Measurements from ENCODE around the gene MTMR8. TPM values are rescaled to one million over a fixed set of nuclear protein-coding genes. Genes with fewer than 3 reads are reported as not detected.

Gene MTMR8
- total RNA-seq, 2 donors from 2014 or later, result 6.4 to 6.8 TPM

DNA sequence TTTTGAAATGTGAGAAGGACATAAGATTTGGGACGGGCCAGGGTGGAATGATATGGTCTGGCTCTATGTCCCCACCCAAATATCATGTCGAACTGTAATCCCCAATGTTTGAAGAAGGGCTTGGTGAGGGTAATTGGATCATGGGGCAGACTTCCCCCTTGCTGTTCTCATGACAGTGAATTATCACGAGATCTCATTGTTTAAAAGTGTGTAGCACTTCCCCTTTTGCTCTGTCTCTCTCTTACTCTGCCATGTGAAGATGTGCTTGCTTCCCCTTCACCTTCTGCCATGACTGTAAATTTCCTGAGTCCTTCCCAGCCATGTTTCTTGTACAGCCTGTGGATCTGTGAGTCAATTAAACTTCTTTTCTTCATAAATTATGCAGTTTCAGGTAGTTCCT, 17.5 kb downstream of the MTMR8 start:
- DNase-seq (ENCODE audit: low spot score) (no peak), ATAC-seq (no peak)
- Mint-ChIP-seq H3K27me3 (peaks cover 0 to 2% of the 10 kb centered on the region in 2 donors), H3K9me3 (peaks cover 10% of the 10 kb centered on the region), H3K4me1 (ENCODE audit: low read depth in 2 of 2) (peaks cover 0 to 7% of the 10 kb centered on the region in 2 donors), H3K4me3 (no peak overlapping the region), H3K36me3 (peaks cover 19% of the 10 kb centered on the region), H3K27ac (no peak overlapping the region)

DNA sequence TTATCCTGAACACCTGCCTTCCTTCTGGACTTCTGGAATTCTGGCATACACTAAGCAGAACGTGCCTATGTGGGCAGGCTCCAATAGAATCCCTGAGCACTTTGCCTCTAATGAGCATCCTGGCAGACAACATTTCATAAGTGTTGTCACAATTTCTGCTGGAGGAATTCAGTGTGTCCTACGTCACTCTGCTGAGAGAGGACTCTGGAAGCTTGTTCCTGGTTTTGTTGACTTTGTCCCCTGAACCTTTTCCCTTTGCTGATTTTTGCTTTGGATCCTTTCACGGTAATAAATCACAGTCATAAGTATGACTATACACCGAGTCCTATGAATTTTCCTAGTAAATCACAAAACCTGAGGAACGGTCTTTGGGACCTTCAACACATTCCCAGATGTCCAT, 43.2 kb downstream of the MTMR8 start:
- H3K27ac Mint-ChIP-seq, result no peak overlapping the region
- no peak overlapping the region for H3K4me3 Mint-ChIP-seq
- no peaks in the 10 kb centered on the region for H3K27me3 Mint-ChIP-seq
- ATAC-seq (no peak), DNase-seq (ENCODE audit: low spot score) (no peak)
- H3K9me3 Mint-ChIP-seq, result no peaks in the 10 kb centered on the region
- peaks cover 9 to 17% of the 10 kb centered on the region in 2 donors for H3K4me1 Mint-ChIP-seq (ENCODE audit: low read depth in 2 of 2)
- peaks cover 12% of the 10 kb centered on the region for H3K36me3 Mint-ChIP-seq

DNA sequence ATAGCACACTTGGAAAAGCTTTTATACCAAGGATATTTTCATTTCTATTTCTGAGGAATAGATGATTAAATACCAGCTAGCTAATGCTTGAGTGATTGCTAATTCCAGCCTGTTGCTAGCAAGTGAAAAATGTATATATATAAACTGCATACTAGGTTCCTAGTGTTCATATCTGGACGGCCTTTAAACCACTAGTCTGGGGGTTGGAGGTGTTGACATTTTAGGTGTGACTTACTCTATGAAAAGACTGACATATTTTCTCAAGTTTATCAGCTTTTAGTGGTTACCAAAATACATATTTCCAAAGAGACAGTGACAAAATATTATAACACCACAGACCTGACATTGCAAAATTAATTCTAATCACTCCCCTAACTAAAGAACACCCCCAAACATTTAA, 44.7 kb downstream of the MTMR8 start:
- Mint-ChIP-seq H3K27me3 (no peaks in the 10 kb centered on the region), H3K27ac (no peak overlapping the region), H3K4me1 (ENCODE audit: low read depth in 2 of 2) (peaks cover 9 to 17% of the 10 kb centered on the region in 2 donors), H3K9me3 (no peaks in the 10 kb centered on the region), H3K36me3 (peaks cover 12% of the 10 kb centered on the region), H3K4me3 (no peak overlapping the region)
- DNase-seq (ENCODE audit: low spot score) (no peak), ATAC-seq (no peak)

DNA sequence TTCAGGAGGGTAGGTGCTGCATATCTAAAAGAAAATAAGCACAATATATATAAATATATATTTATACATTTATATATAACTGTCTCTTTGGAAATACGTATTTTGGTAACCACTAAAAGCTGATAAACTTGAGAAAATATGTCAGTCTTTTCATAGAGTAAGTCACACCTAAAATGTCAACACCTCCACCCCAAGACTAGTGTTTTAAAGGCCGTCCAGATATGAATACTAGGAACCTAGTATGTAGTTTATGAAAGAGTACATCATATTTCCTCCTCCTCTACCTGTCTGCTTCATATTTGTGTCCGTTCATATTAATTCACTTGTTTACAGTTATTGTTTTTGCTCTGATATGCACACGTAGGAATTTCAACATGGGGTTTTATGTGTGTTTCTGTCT, 45.2 kb downstream of the MTMR8 start:
- DNase-seq (ENCODE audit: low spot score), result no peak
- no peak overlapping the region for H3K27ac Mint-ChIP-seq
- H3K36me3 Mint-ChIP-seq, result peaks cover 12% of the 10 kb centered on the region
- no peak for ATAC-seq
- H3K9me3 Mint-ChIP-seq, result no peaks in the 10 kb centered on the region
- H3K4me1 Mint-ChIP-seq (ENCODE audit: low read depth in 2 of 2), result peaks cover 9 to 17% of the 10 kb centered on the region in 2 donors
- no peaks in the 10 kb centered on the region for H3K27me3 Mint-ChIP-seq
- H3K4me3 Mint-ChIP-seq, result no peak overlapping the region

DNA sequence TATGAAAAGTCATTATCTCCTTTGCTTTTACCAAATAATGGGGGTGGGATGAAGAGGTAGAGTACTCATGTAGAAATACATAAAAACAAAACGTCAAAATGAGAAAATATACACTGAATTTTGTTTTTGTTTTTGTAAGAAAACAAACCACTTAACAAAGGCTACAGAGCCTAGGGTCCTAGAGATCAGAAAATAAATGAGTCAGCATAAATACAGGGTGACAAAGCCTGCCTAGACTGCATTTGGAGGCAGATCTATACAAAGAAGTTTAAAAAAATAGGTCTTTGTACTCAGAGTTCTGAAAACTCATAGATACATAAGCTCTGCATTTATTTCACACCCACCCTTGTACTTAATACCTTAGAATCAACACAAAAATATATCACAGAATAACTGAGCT, 52.4 kb downstream of the MTMR8 start:
- ATAC-seq, result no peak
- peaks cover 0 to 3% of the 10 kb centered on the region in 2 donors for H3K27me3 Mint-ChIP-seq
- H3K4me3 Mint-ChIP-seq, result no peak overlapping the region
- no peak overlapping the region for H3K27ac Mint-ChIP-seq
- peaks cover 9% of the 10 kb centered on the region for H3K36me3 Mint-ChIP-seq
- no peaks in the 10 kb centered on the region for H3K4me1 Mint-ChIP-seq (ENCODE audit: low read depth in 2 of 2)
- no peak for DNase-seq (ENCODE audit: low spot score)
- no peaks in the 10 kb centered on the region for H3K9me3 Mint-ChIP-seq

DNA sequence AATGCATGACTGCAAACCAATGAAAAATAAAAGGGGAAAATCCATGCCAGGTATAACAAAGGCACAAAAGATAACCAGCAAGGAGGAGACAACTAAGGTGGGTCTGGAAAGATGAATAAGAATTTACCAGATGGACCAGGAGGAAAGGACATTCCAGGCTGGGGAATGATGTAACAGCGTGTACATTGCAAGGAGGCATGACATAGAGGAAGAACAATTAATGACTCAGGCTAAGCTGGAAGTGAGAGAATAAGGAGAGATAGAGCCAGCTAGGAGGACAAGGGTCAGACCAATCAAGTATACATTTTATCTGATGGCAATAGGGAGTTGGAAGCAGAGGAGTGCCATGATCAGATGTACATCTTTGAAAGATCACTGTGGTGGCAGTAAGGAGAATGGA, 57.0 kb downstream of the MTMR8 start:
- H3K4me1 Mint-ChIP-seq (ENCODE audit: low read depth in 2 of 2), result no peaks in the 10 kb centered on the region
- H3K4me3 Mint-ChIP-seq, result no peak overlapping the region
- H3K27ac Mint-ChIP-seq, result no peak overlapping the region
- no peaks in the 10 kb centered on the region for H3K9me3 Mint-ChIP-seq
- H3K27me3 Mint-ChIP-seq, result peaks cover 0 to 3% of the 10 kb centered on the region in 2 donors
- peaks cover 9% of the 10 kb centered on the region for H3K36me3 Mint-ChIP-seq
- no peak for DNase-seq (ENCODE audit: low spot score)
- no peak for ATAC-seq

DNA sequence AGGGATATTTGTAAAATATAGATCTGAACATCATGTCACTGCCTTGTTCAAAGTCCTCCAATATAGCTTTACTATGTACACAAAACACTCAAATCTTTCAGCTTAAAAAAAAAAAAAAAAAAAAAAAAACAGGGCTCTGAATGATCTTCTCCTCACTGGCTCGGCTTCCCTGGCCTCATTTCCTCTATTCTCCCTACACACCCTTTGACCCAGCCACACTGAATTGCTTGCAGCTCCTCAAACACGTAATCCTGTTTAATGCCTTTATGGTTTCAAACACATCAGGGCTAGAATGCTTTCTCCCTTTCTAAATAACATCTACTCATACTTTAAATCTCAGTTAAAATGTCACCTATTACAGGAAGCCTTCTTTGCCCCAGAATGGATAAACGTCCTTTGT, 60.8 kb downstream of the MTMR8 start:
- Mint-ChIP-seq H3K9me3 (no peaks in the 10 kb centered on the region), H3K27ac (no peak overlapping the region), H3K4me3 (no peak overlapping the region), H3K36me3 (no peaks in the 10 kb centered on the region), H3K27me3 (no peaks in the 10 kb centered on the region), H3K4me1 (ENCODE audit: low read depth in 2 of 2) (no peaks in the 10 kb centered on the region)
- no peak for ATAC-seq
- no peak for DNase-seq (ENCODE audit: low spot score)

DNA sequence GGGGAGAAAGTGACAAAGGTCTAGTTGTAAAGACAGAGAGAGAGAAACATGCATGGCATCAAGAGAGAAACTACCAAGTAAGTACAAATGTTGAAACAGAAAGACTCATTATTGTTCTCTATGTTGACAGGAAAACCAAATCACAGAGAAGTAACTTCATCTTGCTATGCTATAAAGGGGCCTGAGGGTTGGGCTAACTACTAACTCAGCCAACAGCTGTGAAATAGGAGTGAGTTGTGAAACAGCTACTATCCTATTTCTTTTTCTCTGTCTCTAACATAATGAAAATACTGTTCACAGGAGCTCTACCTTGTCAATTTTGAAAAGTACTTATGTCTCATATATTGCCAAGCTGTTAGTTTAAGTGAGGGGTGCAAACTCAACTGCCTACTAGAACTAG, 65.0 kb downstream of the MTMR8 start:
- Mint-ChIP-seq H3K36me3 (peaks cover 14% of the 10 kb centered on the region), H3K4me3 (no peak overlapping the region)

DNA sequence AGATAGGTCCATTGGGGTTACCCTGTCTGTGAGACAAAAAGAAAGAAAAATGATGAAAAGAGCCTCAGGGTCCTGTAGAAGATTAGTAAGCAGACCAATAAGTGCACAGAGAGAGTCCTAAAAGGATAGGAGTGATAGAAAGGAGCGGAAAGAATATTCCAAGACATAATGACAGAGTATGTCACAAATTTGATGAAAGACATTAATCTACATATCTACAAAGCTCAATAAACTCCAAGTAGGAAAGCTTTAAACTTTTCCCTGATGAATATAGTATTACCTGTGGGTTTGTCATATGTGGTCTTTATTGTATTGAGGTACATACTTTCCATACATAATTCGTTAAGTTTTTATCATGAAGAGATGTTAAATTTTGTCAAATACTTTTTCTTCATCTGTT, 73.7 kb downstream of the MTMR8 start:
- Mint-ChIP-seq H3K4me1 (ENCODE audit: low read depth in 2 of 2) (no peaks in the 10 kb centered on the region), H3K27ac (no peak overlapping the region), H3K9me3 (no peaks in the 10 kb centered on the region), H3K36me3 (peaks cover 58% of the 10 kb centered on the region), H3K27me3 (no peaks in the 10 kb centered on the region), H3K4me3 (no peak overlapping the region)
- DNase-seq (ENCODE audit: low spot score) (no peak), ATAC-seq (no peak)

More for the DNA sequence above, 65.0 kb downstream of the MTMR8 start:
- ATAC-seq, result no peak
- Mint-ChIP-seq H3K9me3 (no peaks in the 10 kb centered on the region), H3K27ac (no peak overlapping the region), H3K4me1 (ENCODE audit: low read depth in 2 of 2) (no peaks in the 10 kb centered on the region), H3K27me3 (no peaks in the 10 kb centered on the region)
- no peak for DNase-seq (ENCODE audit: low spot score)

DNA sequence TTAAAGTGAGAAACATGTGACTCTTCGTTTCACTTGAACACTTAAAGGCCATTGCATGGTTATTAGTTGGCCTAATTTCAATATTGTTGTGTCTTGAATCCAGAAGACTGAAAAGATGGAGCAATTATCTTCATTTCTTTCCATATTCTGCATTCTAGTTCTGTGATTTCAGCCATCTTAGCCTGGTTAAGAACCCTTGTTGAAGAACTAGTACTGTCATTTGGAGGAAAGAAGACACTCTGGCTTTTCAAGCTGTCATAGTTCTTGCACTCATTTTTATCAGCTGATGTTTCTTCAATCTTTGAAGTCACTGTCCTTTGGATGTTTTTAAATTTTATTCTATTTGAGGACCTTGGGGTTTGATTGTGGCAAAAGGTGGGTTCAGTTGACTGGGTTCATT, 81.6 kb downstream of the MTMR8 start:
- Mint-ChIP-seq H3K27ac (no peak overlapping the region), H3K27me3 (peaks cover 0 to 4% of the 10 kb centered on the region in 2 donors), H3K4me3 (no peak overlapping the region), H3K4me1 (ENCODE audit: low read depth in 2 of 2) (no peaks in the 10 kb centered on the region), H3K9me3 (peaks cover 3% of the 10 kb centered on the region), H3K36me3 (peaks cover 23% of the 10 kb centered on the region)
- no peak for DNase-seq (ENCODE audit: low spot score)
- ATAC-seq, result no peak

DNA sequence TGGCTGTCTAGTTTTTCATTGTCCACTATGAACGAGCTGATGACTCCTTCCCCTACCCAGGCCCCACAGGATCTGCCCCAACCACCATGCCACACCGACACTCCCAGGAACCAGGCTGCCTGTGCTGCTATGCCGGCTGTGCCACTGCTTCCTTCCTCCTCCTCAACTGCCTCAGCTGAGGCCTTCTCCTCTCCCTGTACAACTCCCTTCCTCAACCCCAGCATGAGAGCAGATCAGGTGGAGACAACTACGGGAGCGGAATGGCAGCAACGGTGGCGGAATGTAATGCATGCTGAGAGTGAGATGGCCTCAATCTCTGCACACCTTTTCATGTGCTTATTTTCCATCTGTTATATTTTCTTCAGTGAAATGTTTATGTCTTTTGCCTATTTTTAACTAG, 88.5 kb downstream of the MTMR8 start:
- Mint-ChIP-seq H3K27ac (no peak overlapping the region), H3K4me3 (no peak overlapping the region), H3K36me3 (peaks cover 12% of the 10 kb centered on the region), H3K9me3 (no peaks in the 10 kb centered on the region), H3K4me1 (ENCODE audit: low read depth in 2 of 2) (no peaks in the 10 kb centered on the region), H3K27me3 (no peaks in the 10 kb centered on the region)
- ATAC-seq (no peak), DNase-seq (ENCODE audit: low spot score) (no peak)

DNA sequence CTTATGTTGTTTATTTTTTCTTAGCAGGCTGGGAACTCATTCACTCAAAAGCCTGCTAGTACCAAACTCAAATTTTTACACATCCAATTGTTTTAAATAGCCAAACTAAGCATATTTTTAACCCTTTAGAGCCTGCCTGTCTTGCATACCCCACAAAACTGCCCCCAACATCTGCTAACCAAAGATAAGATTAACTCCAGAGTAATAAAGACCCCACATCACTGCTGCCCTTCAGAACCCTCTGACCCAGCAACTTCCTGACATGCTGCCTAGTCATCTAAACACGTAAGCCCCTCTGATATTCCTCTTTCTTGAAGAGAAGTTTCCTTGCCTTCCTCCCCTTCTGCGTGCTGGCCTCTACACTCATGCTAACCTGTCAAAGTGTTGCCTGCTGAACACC, 104.1 kb downstream of the MTMR8 start:
- Mint-ChIP-seq H3K4me3 (no peak overlapping the region), H3K4me1 (ENCODE audit: low read depth in 2 of 2) (peaks cover 0 to 2% of the 10 kb centered on the region in 2 donors), H3K36me3 (peaks cover 12% of the 10 kb centered on the region), H3K9me3 (peaks cover 2% of the 10 kb centered on the region), H3K27me3 (peaks cover 0 to 2% of the 10 kb centered on the region in 2 donors), H3K27ac (no peak overlapping the region)
- DNase-seq (ENCODE audit: low spot score), result no peak
- no peak for ATAC-seq

DNA sequence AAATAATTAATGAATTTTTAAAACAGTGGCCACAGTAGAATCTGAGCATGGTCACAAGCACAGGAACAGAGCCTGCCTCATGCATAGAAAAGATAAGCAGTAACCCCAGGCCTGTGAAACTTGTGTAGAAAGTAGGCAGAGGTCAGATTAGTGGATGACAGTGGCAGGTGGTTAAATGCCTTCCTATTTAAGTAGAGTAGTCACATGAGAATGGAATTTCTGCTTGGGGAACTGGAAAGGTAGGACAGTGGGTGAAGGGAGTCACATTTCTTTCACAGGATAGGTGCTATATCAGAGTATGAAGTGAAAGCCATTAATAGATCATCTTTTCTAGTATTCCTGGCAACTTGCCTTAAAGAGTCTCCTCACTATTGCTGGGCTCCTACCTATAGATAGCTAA, 130.0 kb downstream of the MTMR8 start:
- no peak for DNase-seq (ENCODE audit: low spot score)
- H3K4me3 Mint-ChIP-seq, result no peak overlapping the region
- H3K27ac Mint-ChIP-seq, result no peak overlapping the region
- H3K27me3 Mint-ChIP-seq, result no peaks in the 10 kb centered on the region
- peaks cover 4% of the 10 kb centered on the region for H3K36me3 Mint-ChIP-seq
- no peak for ATAC-seq
- H3K4me1 Mint-ChIP-seq (ENCODE audit: low read depth in 2 of 2), result no peaks in the 10 kb centered on the region
- H3K9me3 Mint-ChIP-seq, result no peaks in the 10 kb centered on the region

DNA sequence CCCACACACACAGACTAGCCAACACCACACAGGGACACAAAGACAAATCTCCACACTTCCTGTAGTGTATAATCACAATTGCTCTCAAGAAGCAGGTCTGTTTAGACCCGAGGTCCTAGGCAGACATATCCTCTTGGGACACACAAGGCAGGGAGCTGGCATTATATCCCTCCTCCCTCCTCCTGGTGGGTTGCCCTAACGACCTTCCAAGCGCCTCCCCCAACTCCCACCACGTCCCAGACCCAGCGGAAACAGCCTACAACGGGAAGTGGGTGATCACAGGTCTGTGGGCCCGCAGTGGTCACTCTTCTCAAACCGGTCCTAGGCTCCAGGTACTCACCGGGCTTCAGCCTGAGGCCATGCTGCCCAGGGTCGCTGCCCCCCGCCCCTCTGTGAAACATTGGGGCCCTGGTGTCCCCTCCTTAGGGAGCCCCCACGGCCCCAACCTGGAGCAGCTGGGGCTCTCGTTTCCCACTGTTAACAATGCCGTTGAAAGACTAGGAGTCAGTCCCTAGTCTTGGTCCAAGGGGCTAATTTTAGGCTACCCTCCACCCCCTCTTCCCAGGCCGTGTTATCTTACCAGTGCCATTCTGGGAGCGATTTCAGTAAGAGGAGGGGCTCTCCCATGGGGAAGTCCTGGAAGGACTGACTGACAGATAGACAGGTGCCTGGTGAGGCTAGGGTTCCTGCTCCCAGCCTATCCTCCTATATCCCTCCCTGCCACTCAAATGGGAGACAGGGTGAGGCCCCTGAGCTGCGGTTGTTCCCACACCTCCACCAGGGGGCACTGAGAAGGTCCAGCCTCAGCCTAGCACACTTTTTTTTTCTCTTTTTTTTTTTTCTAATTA, 164.9 kb downstream of the MTMR8 start, which contains the start of gene ASB12:
Gene ASB12, minus strand, starts transcription at position 485 of the 848 bp plus-strand sequence. CDS start 4,957 bp downstream, outside the sequence.
- Mint-ChIP-seq H3K4me3 (no peak within 1 kb of the TSS), H3K27ac (no peak within 1 kb of the TSS), H3K4me1 (ENCODE audit: low read depth in 2 of 2) (no peaks in the 10 kb centered on the region), H3K9me3 (peaks cover 6% of the 10 kb centered on the region), H3K36me3 (no peaks in the 10 kb centered on the region), H3K27me3 (peaks cover 0 to 9% of the 10 kb centered on the region in 2 donors)
- DNase-seq (ENCODE audit: low spot score) (no peak), ATAC-seq (peak in 1 of 2 donors; percentile 45)
